Measurements from ENCODE around the gene MXD3. TPM values are rescaled to one million over a fixed set of nuclear protein-coding genes. Genes with fewer than 3 reads are reported as not detected.

MXD3 gene
- total and polyA plus RNA-seq, 2 experiments from 2014 or later = 9.9 to 11.6 TPM

DNA sequence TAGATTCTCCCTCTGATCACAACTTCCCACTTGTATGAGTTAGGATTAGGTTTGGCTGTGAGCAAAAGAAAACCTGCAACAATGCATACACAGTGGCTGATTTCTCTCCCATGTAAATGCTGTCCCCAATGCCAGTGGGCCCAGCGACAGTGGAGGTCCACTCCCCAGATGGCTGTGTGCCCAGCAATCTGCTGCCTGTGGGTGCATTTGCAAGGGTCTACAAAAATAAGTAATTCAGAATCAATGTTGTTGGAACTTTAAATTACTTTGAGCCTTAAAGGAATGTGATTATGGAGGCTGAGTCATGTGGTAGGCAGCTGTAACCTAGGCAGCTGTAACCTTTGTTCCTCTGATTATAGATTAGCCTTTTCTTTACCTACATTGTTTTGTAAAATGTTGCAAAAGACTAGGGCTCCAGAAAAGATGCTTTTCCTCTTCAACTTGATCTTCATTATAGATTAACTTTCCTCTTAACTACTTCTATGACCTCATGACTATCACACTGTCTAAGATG lies 14.2 kb upstream of the MXD3 start:
- Histone ChIP-seq H3K4me2 (peak overlapping the region; percentile 8), H3K36me3 (ENCODE audit: insufficient read depth) (no peaks in the 10 kb centered on the region), H3K4me1 (ENCODE audit: insufficient read depth) (peaks cover 9% of the 10 kb centered on the region), H4K20me1 (replicated peaks; ENCODE audit: insufficient read depth) (0 out of 2 replicates have a peak, but pooled peaks cover 3% of the 10 kb centered on the region), H3K27me3 (ENCODE audit: insufficient read depth) (no peaks in the 10 kb centered on the region), H2AFZ (no peak overlapping the region), H3F3A (replicated peaks; ENCODE audit: low read depth) (no peaks in the 10 kb centered on the region; the same call in 1 of the 2 replicates), H3K4me3 (no peak overlapping the region), H3K27ac (ENCODE audit: low read depth) (peak overlapping the region; percentile 83), H3K79me2 (replicated peaks; ENCODE audit: insufficient read depth) (0 out of 2 replicates have a peak, but pooled peaks cover 7% of the 10 kb centered on the region), H3K9me2 (ENCODE audit: insufficient read depth) (no peaks in the 10 kb centered on the region)
- H3K4me1 Mint-ChIP-seq = peaks cover 12% of the 10 kb centered on the region
- H3K9me3 Mint-ChIP-seq = no peaks in the 10 kb centered on the region
- H3K27me3 Mint-ChIP-seq (ENCODE audit: insufficient read depth, low read depth, poor library complexity) = peaks cover 10% of the 10 kb centered on the region
- H3K4me3 Mint-ChIP-seq = no peak overlapping the region; the same call in 2 of the 3 replicates
- ATAC-seq (peak; percentile 46), DNase-seq (ENCODE audit: low spot score) (peak; percentile 47)
- peak overlapping the region; percentile 94 for H3K27ac Mint-ChIP-seq
- TF ChIP-seq CREB1 (CRISPR knock-in tag; IDR thresholded peaks at IDR 0.05; ENCODE audit: low read depth) (no peak), POLR2AphosphoS5 (IDR thresholded peaks at IDR 0.05; ENCODE audit: low read depth) (no peak), STAT1 (IDR thresholded peaks at IDR 0.05; ENCODE audit: unreplicated experiment) (no peak), ZNF331 (CRISPR knock-in tag; IDR thresholded peaks at IDR 0.05; ENCODE audit: low read depth) (no peak), NANOG (IDR thresholded peaks at IDR 0.05; ENCODE audit: borderline replicate concordance) (no peak)
- TF ChIP-seq, protein P1, sequence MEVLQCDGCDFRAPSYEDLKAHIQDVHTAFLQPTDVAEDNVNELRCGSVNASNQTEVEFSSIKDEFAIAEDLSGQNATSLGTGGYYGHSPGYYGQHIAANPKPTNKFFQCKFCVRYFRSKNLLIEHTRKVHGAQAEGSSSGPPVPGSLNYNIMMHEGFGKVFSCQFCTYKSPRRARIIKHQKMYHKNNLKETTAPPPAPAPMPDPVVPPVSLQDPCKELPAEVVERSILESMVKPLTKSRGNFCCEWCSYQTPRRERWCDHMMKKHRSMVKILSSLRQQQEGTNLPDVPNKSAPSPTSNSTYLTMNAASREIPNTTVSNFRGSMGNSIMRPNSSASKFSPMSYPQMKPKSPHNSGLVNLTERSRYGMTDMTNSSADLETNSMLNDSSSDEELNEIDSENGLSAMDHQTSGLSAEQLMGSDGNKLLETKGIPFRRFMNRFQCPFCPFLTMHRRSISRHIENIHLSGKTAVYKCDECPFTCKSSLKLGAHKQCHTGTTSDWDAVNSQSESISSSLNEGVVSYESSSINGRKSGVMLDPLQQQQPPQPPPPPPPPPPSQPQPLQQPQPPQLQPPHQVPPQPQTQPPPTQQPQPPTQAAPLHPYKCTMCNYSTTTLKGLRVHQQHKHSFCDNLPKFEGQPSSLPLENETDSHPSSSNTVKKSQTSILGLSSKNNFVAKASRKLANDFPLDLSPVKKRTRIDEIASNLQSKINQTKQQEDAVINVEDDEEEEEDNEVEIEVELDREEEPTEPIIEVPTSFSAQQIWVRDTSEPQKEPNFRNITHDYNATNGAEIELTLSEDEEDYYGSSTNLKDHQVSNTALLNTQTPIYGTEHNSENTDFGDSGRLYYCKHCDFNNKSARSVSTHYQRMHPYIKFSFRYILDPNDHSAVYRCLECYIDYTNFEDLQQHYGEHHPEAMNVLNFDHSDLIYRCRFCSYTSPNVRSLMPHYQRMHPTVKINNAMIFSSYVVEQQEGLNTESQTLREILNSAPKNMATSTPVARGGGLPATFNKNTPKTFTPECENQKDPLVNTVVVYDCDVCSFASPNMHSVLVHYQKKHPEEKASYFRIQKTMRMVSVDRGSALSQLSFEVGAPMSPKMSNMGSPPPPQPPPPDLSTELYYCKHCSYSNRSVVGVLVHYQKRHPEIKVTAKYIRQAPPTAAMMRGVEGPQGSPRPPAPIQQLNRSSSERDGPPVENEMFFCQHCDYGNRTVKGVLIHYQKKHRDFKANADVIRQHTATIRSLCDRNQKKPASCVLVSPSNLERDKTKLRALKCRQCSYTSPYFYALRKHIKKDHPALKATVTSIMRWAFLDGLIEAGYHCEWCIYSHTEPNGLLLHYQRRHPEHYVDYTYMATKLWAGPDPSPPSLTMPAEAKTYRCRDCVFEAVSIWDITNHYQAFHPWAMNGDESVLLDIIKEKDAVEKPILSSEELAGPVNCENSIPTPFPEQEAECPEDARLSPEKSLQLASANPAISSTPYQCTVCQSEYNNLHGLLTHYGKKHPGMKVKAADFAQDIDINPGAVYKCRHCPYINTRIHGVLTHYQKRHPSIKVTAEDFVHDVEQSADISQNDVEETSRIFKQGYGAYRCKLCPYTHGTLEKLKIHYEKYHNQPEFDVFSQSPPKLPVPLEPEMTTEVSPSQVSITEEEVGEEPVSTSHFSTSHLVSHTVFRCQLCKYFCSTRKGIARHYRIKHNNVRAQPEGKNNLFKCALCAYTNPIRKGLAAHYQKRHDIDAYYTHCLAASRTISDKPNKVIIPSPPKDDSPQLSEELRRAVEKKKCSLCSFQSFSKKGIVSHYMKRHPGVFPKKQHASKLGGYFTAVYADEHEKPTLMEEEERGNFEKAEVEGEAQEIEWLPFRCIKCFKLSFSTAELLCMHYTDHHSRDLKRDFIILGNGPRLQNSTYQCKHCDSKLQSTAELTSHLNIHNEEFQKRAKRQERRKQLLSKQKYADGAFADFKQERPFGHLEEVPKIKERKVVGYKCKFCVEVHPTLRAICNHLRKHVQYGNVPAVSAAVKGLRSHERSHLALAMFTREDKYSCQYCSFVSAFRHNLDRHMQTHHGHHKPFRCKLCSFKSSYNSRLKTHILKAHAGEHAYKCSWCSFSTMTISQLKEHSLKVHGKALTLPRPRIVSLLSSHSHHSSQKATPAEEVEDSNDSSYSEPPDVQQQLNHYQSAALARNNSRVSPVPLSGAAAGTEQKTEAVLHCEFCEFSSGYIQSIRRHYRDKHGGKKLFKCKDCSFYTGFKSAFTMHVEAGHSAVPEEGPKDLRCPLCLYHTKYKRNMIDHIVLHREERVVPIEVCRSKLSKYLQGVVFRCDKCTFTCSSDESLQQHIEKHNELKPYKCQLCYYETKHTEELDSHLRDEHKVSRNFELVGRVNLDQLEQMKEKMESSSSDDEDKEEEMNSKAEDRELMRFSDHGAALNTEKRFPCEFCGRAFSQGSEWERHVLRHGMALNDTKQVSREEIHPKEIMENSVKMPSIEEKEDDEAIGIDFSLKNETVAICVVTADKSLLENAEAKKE (CRISPR knock-in tag; IDR thresholded peaks at IDR 0.05) = no peak
- TF ChIP-seq, protein P2, sequence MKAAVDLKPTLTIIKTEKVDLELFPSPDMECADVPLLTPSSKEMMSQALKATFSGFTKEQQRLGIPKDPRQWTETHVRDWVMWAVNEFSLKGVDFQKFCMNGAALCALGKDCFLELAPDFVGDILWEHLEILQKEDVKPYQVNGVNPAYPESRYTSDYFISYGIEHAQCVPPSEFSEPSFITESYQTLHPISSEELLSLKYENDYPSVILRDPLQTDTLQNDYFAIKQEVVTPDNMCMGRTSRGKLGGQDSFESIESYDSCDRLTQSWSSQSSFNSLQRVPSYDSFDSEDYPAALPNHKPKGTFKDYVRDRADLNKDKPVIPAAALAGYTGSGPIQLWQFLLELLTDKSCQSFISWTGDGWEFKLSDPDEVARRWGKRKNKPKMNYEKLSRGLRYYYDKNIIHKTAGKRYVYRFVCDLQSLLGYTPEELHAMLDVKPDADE (IDR thresholded peaks at IDR 0.05) = no peak
- TF ChIP-seq, protein P3, sequence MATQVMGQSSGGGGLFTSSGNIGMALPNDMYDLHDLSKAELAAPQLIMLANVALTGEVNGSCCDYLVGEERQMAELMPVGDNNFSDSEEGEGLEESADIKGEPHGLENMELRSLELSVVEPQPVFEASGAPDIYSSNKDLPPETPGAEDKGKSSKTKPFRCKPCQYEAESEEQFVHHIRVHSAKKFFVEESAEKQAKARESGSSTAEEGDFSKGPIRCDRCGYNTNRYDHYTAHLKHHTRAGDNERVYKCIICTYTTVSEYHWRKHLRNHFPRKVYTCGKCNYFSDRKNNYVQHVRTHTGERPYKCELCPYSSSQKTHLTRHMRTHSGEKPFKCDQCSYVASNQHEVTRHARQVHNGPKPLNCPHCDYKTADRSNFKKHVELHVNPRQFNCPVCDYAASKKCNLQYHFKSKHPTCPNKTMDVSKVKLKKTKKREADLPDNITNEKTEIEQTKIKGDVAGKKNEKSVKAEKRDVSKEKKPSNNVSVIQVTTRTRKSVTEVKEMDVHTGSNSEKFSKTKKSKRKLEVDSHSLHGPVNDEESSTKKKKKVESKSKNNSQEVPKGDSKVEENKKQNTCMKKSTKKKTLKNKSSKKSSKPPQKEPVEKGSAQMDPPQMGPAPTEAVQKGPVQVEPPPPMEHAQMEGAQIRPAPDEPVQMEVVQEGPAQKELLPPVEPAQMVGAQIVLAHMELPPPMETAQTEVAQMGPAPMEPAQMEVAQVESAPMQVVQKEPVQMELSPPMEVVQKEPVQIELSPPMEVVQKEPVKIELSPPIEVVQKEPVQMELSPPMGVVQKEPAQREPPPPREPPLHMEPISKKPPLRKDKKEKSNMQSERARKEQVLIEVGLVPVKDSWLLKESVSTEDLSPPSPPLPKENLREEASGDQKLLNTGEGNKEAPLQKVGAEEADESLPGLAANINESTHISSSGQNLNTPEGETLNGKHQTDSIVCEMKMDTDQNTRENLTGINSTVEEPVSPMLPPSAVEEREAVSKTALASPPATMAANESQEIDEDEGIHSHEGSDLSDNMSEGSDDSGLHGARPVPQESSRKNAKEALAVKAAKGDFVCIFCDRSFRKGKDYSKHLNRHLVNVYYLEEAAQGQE (IDR thresholded peaks at IDR 0.05; ENCODE audit: unreplicated experiment) = no peak
- peaks cover 12% of the 10 kb centered on the region for H3K36me3 Mint-ChIP-seq (ENCODE audit: low read depth)

All from GM23338 (cell line).